NCI-H2107 (cell line): ENCODE results near the gene KNDC1.
"Not testable (repeated sequence)": the region's sequence is repeated elsewhere in the genome, so short reads cannot be mapped to it uniquely, and the experiment has no call there.

Experiments used
- DNase-seq: peaks from one replicate; lab custom pipeline; 2025; lab: John Stamatoyannopoulos, UW

Gene KNDC1

GRCh38 chr10:133259602-133259989, 99.6 kb downstream of the KNDC1 start:
- DNase-seq = no peak

DNA sequence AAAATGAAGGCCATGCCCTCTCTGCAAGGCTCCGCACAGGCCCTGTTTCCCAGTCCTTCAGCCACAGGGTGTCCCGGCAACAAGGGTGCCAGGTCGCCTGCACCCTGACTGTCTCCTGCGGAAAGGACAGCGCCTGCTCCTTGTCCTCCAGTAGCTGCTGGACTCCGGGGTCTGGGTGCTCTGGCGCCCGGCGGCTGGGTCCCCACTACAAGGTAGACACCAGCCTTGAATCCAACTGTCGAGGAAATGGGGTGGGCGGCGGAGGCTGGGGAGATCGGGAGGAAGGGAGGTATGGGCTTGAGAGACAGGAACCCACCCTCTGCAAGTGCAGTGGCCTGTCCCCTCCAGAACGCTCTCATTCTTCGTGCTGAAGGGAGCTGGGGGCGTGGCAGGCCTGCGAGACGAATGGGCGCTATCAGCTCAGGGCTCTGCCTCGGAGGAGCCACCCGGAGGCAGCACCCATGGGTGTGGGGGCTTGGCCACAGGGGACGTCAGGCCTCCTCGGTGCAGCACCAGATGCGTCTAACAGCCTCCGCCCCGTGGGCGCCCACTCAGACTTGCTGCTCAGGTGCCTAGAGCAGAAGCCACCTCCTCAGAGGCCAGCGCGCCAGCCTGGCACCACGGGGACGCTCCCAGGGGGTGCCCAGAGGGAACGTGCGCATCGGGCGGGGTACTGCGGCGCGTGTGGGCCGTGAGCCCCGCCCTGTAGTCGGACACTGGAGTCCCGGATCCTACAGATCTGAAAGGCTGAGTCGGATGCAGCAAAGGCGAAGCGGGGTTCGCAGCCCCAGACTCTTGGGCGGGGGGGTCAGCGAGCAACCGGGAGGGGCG, 101.1 kb downstream of the KNDC1 start:
- no peak for DNase-seq

DNA sequence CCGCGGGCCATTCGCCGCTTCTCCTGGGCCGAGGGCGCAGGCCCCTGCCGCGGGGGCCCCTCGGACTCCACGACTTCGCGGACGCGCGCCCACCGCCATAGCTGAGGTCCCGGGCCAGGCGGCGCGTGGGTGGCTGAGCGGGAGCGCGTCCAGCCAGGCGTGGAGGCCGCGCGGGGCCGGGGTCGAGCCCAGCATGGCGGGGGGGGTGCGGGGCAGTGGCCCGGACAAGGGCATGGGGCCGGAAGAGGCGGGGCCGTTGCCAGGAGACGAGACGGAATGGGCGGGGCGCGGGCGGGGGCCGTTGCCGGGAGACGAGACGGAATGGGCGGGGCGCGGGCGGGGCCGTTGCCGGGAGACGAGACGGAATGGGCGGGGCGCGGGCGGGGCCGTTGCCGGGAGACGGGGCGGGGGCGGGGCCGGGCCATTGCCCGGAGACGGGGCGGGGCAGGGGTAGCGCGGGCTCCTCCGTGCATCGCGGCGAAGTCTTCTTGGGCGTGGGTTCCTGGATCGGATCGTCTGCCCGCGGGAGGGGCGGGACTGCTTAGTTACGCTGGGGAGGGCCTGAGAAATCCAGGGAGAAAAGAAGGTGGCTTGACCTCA, 101.8 kb downstream of the KNDC1 start:
- peak; percentile 37 for DNase-seq

- no peak for DNase-seq
These were observed 102.7 kb downstream of the KNDC1 start for GRCh38 chr10:133262696-133263095.

DNA sequence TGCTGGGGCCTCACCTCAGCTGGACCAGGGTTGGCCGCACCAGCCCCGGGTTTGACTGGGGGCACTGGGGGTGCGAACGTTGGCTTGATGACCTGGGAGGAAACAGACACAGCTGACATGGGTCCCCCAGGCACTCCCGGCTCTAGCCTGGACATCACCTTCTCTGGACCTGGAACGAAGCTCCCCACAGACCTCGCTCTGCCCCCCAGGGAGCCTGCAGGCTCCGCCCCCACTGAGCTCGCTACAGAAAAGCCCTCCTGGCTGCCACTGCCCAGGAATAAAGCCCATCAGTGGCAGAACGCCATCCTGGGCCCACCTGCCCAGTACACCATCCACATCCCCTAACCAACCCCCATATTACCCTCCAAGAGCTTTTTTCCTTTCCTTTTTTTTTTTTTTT, 103.7 kb downstream of the KNDC1 start:
- no peak for DNase-seq

GRCh38 chr10:133264461-133264860, 104.4 kb downstream of the KNDC1 start:
- no peak for DNase-seq

GRCh38 chr10:133265052-133265451, 105.0 kb downstream of the KNDC1 start:
- DNase-seq = not testable (repeated sequence)

- DNase-seq = no peak
These were observed 106.2 kb downstream of the KNDC1 start for GRCh38 chr10:133266056-133266795.

- DNase-seq = no peak
These were observed 107.3 kb downstream of the KNDC1 start for GRCh38 chr10:133267293-133267692.

GRCh38 chr10:133267829-133268228, 107.8 kb downstream of the KNDC1 start:
- DNase-seq = no peak

GRCh38 chr10:133268532-133268931, 108.5 kb downstream of the KNDC1 start:
- no peak for DNase-seq

- no peak for DNase-seq
These were observed 109.3 kb downstream of the KNDC1 start for GRCh38 chr10:133269367-133269766.

DNA sequence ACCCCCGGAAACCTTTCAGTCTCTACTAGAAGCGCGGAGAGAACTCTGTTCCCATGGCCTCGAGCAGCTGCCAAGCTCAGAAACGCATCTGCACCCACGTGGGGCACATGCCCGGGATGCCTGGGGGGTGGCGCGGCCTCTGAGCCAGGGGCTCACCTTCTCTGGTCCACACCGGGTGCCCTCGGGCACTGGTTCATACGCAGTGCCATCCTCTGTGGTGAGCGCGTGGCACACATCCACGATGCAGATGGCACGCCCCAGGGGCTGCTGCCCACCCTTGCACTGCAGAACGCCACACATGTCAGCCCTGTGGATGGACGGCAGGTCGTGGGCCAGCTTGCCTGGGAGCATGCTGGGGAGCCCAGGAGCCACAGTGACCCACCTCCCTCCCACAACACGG, 110.2 kb downstream of the KNDC1 start:
- DNase-seq = no peak

GRCh38 chr10:133270773-133271297, 110.8 kb downstream of the KNDC1 start:
- DNase-seq = no peak

DNA sequence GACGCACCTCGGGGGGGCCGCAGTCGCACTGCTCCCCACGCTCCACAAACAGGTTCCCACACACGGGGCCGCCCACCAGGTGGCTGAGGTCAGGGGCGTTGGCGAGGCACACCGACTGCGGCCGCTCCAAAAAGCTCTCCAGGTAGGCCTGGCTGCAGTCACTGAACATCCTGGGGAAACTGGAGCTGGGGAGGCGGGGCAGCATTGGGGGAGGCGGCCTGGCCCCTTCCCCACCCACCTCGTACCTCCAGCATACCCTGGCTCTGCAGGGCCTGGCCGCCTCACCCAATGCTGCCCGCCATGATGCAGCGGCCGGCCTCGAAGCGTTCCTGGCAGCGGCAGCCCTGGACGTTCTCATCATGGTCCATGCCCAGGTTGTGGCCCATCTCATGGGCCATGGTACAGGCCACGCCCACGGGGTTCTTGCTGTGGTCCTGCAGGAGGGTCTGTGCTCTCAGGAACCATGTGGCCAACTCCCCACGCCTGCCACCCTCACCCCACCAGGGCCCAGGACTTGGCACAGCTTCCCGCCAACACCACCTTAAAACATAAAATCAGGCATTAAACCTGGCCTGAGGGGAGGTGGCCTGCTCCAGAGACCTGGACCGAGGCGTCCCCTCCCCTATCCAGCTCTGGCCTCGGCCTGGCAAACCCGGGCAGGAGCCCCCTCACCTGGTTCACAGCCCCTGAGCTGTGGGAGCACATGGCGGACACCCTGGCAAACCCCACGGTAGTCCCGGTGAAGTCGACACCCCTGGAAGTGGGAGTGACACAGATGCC, 111.7 kb downstream of the KNDC1 start:
- no peak for DNase-seq

- DNase-seq = no peak
These were observed 112.4 kb downstream of the KNDC1 start for GRCh38 chr10:133272301-133272963.

DNA sequence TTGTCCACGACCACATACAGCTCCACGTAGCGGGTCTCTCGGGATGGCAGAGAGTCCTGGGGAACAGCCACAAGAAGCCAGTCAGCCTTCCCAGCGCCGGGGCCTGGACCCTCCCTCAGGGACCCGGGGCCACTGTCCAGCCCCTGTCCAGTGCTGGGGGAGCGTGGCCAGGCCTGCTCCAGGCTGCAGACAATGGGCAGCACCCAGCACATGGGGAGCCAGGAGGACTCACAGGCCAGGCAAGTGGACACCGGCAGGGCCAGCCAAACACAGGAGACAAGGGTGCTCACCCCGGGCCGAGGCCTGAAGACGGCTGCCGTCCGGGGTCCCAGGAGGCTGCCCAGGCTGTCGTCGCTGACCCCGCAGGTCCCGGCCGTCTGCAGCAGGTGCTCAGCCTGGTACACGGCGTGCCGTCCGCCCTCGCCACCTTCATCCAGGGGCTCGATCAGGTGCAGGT, 113.0 kb downstream of the KNDC1 start:
- no peak for DNase-seq

GRCh38 chr10:133273534-133274143, 113.6 kb downstream of the KNDC1 start:
- DNase-seq = no peak

DNA sequence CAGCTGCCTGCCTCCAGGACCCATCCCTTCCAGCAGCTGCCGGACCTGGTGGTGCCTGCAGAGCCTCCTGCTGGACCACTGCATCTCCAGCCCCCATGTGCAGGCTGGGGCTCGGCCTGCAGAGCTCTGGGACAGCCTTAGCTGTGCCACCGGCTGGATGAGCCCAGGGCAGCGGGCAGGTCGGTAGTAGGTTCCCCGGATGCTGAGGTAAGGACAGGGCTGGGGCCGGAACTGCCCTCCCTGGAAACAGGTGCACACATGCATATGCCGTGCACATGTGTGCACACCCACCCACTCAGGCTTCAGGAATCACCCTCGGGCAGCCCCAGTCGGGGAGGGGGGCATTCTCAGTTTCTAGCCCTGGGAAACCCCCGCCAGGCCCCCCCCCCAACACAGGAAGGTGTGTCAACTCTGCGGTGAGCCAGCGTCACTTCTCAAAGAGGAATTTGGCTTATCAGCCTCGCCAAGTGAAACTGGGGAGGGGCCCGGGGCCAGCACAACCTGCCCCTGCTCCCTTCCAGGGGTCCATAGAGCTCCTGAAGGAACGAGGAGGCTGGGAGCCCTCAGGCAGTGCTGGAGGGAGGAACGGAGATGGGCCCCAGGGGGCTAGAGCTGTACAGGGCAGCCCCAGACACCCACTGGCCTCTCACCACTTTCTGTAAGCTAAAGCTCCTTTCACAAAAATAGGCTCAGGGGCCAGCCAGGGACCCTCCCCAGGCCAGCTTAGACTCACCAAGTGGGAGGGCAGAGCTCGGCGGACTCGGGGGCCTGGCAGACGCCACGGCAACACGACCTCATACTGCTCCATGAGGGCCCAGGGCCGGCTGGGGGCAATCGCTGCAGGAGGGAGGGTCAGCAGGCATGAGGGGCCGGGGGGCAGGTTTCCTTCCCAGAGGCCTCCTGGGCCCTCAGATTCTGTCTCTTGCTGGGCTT, 115.0 kb downstream of the KNDC1 start:
- DNase-seq = no peak

- DNase-seq = no peak
These were observed 115.7 kb downstream of the KNDC1 start for GRCh38 chr10:133275684-133276092.
